ENCODE measurements around the gene KCNJ5.

Gene KCNJ5

GRCh38 chr11:128903248-128904061 lies 12.3 kb downstream of the KCNJ5 start:
- Histone ChIP-seq H3K36me3 (ENCODE audit: insufficient read depth, insufficient read length, low read length) (peaks cover 10% of the 10 kb centered on the region), H3K27me3 (ENCODE audit: insufficient read depth, insufficient read length) (no peaks in the 10 kb centered on the region), H3K4me1 (ENCODE audit: insufficient read depth, insufficient read length) (peaks cover 9% of the 10 kb centered on the region), H3K9ac (ENCODE audit: insufficient read length, low read depth) (no peak overlapping the region), H3K4me3 (ENCODE audit: insufficient read length, low read depth) (no peak overlapping the region), H3K9me3 (ENCODE audit: insufficient read depth, low read length) (no peaks in the 10 kb centered on the region)
- no peak for DNase-seq (ENCODE audit: low read depth, low spot score)
- TF ChIP-seq SUZ12 (IDR thresholded peaks at IDR 0.05; ENCODE audit: extremely low read depth, insufficient read depth, insufficient read length) (no peak), YY1 (IDR thresholded peaks at IDR 0.05; ENCODE audit: insufficient read depth, insufficient read length) (no peak), ZNF274 (IDR thresholded peaks at IDR 0.05; ENCODE audit: low read depth, low read length) (no peak)

DNA sequence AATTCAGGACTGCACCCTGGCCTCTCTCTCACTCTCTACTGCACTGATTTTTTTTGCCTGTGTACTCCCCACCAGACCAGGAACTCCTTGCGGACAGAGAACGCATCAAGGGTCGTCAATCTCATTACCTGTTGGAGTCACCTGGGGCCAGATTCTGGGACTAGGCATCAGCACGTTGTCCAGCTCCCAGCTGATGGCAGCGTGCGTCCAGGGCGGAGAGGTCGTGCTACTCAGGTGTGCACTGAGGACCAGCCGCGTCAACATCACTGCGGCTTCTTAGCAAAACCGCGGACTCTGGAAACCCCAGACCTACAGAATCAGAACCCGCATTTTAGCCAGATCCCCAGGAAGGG lies 13.1 kb downstream of the KCNJ5 start:
- Histone ChIP-seq H3K9ac (ENCODE audit: insufficient read length, low read depth) (no peak overlapping the region), H3K27me3 (ENCODE audit: insufficient read depth, insufficient read length) (no peaks in the 10 kb centered on the region), H3K36me3 (ENCODE audit: insufficient read depth, insufficient read length, low read length) (peaks cover 10% of the 10 kb centered on the region), H3K9me3 (ENCODE audit: insufficient read depth, low read length) (no peaks in the 10 kb centered on the region), H3K4me3 (ENCODE audit: insufficient read length, low read depth) (no peak overlapping the region), H3K4me1 (ENCODE audit: insufficient read depth, insufficient read length) (peaks cover 9% of the 10 kb centered on the region)
- DNase-seq (ENCODE audit: low read depth, low spot score) = no peak
- TF ChIP-seq ZNF274 (IDR thresholded peaks at IDR 0.05; ENCODE audit: low read depth, low read length) (no peak), YY1 (IDR thresholded peaks at IDR 0.05; ENCODE audit: insufficient read depth, insufficient read length) (no peak)

GRCh38 chr11:128904656-128905344 lies 13.6 kb downstream of the KCNJ5 start:
- peaks cover 9% of the 10 kb centered on the region for H3K4me1 ChIP-seq (ENCODE audit: insufficient read depth, insufficient read length)
- peaks cover 10% of the 10 kb centered on the region for H3K36me3 ChIP-seq (ENCODE audit: insufficient read depth, insufficient read length, low read length)
- peak overlapping the region; percentile 75 for H3K9ac ChIP-seq (ENCODE audit: insufficient read length, low read depth)
- H3K4me3 ChIP-seq (ENCODE audit: insufficient read length, low read depth) = peak overlapping the region; percentile 41
- no peaks in the 10 kb centered on the region for H3K27me3 ChIP-seq (ENCODE audit: insufficient read depth, insufficient read length)
- no peak for DNase-seq (ENCODE audit: low read depth, low spot score)
- TF ChIP-seq SUZ12 (IDR thresholded peaks at IDR 0.05; ENCODE audit: extremely low read depth, insufficient read depth, insufficient read length) (no peak), YY1 (IDR thresholded peaks at IDR 0.05; ENCODE audit: insufficient read depth, insufficient read length) (no peak), ZNF274 (IDR thresholded peaks at IDR 0.05; ENCODE audit: low read depth, low read length) (no peak)
- no peaks in the 10 kb centered on the region for H3K9me3 ChIP-seq (ENCODE audit: insufficient read depth, low read length)

DNA sequence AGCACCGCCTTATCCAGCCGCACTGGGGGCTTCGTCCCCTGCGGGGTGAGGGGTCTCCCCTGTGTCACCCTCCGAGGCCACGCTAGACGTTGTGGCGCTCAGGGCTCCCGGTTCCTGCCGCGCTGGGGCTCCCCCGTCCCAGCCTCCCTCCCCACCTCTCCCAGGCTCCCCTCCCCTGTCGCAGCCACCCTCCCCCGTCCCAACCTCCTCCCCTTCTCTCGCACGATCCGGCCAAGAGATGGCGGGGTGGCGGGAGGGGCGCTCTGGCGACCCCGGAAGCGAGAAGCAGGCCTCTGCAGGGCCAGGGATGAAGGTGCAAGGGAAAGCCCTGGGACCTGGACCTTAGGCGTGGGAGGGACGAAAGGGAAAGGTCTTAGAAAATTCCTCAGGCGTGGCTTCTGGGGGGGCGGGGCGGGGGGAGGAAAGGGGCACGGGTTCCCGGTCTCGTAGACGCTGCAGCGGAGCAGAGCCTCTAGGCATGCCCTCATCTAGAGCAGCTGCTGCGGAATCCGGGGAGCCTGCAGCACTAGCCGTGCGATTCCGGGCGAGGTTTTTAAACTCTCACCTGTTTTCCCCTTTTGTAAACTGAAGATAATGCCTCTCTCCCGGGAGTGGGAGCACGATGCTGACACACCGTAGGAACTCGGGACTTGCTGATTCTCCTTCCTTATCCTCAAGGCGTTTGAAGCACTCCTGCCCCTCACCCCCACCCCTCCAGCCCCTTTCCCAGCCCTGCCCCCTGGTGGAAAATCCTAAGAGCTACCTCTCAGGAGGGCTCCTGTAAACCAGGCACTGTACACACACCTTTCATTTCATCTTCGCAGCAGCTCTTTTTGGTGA lies 14.4 kb downstream of the KCNJ5 start:
- H3K4me1 ChIP-seq (ENCODE audit: insufficient read depth, insufficient read length) = peaks cover 9% of the 10 kb centered on the region
- H3K9me3 ChIP-seq (ENCODE audit: insufficient read depth, low read length) = no peaks in the 10 kb centered on the region
- no peaks in the 10 kb centered on the region for H3K27me3 ChIP-seq (ENCODE audit: insufficient read depth, insufficient read length)
- peak overlapping the region; percentile 75 for H3K9ac ChIP-seq (ENCODE audit: insufficient read length, low read depth)
- peak overlapping the region; percentile 41 for H3K4me3 ChIP-seq (ENCODE audit: insufficient read length, low read depth)
- DNase-seq (ENCODE audit: low read depth, low spot score) = peak; percentile 40
- no peak for TF ChIP-seq ZNF274 (IDR thresholded peaks at IDR 0.05; ENCODE audit: low read depth, low read length)
- peaks cover 10% of the 10 kb centered on the region for H3K36me3 ChIP-seq (ENCODE audit: insufficient read depth, insufficient read length, low read length)

DNA sequence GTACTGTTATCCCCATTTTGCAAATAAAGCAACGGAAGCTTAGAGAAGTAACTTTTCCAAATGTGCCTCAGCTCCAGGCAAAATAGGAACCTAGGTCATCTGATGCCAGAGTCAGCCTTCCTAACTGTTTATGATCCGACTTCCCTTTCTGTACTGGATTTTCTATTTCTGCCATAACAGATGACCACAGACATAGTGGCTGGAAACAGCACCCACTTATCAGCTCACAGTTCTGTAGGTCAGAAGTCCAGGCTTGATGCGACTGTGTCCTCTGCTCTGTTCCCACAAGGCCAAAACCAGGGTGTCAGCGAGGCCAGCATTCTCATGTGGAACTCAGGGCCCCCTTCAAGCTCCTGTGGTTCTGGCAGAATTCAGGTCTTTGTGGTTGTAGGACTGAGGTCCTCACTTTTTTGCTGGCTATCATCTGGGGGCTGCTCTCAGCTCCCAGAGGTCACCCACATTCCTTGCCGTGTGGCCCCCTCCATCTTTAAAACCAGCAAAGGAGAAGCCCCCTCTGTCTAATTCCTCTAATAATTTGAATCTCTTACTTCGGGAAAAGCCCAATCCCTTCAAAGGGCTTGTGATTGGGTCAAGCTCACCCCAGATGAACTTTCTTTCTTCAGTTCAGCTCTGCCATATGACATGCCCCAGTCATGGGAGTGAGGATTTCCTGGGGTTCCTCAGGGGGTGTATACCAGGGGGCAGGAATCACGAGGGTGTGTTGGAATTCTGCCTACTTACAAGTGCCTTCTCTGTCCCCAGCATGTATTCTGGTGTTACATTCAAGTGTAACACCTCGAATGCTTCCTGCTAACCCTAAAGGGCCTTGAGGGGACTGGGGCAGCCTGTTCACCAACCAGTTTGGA lies 15.3 kb downstream of the KCNJ5 start:
- no peak for DNase-seq (ENCODE audit: low read depth, low spot score)
- H3K36me3 ChIP-seq (ENCODE audit: insufficient read depth, insufficient read length, low read length) = peaks cover 4% of the 10 kb centered on the region
- peak overlapping the region; percentile 38 for H3K9ac ChIP-seq (ENCODE audit: insufficient read length, low read depth)
- no peaks in the 10 kb centered on the region for H3K27me3 ChIP-seq (ENCODE audit: insufficient read depth, insufficient read length)
- H3K9me3 ChIP-seq (ENCODE audit: insufficient read depth, low read length) = no peaks in the 10 kb centered on the region
- peaks cover 9% of the 10 kb centered on the region for H3K4me1 ChIP-seq (ENCODE audit: insufficient read depth, insufficient read length)
- H3K4me3 ChIP-seq (ENCODE audit: insufficient read length, low read depth) = peak overlapping the region; percentile 41
- TF ChIP-seq SUZ12 (IDR thresholded peaks at IDR 0.05; ENCODE audit: extremely low read depth, insufficient read depth, insufficient read length) = no peak
- TF ChIP-seq ZNF274 (IDR thresholded peaks at IDR 0.05; ENCODE audit: low read depth, low read length) = no peak
- no peak for TF ChIP-seq YY1 (IDR thresholded peaks at IDR 0.05; ENCODE audit: insufficient read depth, insufficient read length)

DNA sequence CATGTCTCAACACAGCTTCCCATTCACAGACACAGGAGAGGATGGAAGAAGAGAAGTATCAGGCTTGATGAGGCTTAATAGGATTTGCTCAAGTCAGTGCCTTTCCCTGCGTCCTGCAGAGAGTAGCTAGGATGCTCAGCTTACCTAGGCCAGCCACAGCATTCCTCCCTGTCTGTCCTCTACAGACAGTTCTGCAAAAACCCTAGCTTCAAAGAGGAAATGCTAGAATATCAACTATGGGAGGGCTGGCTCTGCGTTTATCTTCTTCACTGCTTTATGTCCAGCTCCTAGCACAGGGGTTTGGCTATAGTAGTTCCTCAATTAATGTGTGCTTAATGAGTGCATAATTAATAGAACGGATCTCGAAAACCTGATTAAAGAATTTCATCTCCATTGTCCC lies 16.4 kb downstream of the KCNJ5 start:
- peaks cover 6% of the 10 kb centered on the region; the same call in 1 of the 2 replicates for H3K9me3 ChIP-seq (ENCODE audit: insufficient read depth, low read length)
- H3K9ac ChIP-seq (ENCODE audit: insufficient read length, low read depth) = no peak overlapping the region
- H3K4me3 ChIP-seq (ENCODE audit: insufficient read length, low read depth) = no peak overlapping the region
- no peaks in the 10 kb centered on the region for H3K27me3 ChIP-seq (ENCODE audit: insufficient read depth, insufficient read length)
- TF ChIP-seq ZNF274 (IDR thresholded peaks at IDR 0.05; ENCODE audit: low read depth, low read length) (no peak), SUZ12 (IDR thresholded peaks at IDR 0.05; ENCODE audit: extremely low read depth, insufficient read depth, insufficient read length) (no peak), YY1 (IDR thresholded peaks at IDR 0.05; ENCODE audit: insufficient read depth, insufficient read length) (no peak)
- no peak for DNase-seq (ENCODE audit: low read depth, low spot score)
- peaks cover 9% of the 10 kb centered on the region for H3K4me1 ChIP-seq (ENCODE audit: insufficient read depth, insufficient read length)
- no peaks in the 10 kb centered on the region for H3K36me3 ChIP-seq (ENCODE audit: insufficient read depth, insufficient read length, low read length)

All from NT2/D1 (cell line).